NCI-H226 (cell line): ENCODE results near the gene PRKD1.
"Not testable (repeated sequence)": the region's sequence is repeated elsewhere in the genome, so short reads cannot be mapped to it uniquely, and the experiment has no call there.

Source experiments
- DNase-seq: peaks from one replicate; pipeline ENCODE4 v3.0.0-alpha.2; 2015

PRKD1 gene

DNA sequence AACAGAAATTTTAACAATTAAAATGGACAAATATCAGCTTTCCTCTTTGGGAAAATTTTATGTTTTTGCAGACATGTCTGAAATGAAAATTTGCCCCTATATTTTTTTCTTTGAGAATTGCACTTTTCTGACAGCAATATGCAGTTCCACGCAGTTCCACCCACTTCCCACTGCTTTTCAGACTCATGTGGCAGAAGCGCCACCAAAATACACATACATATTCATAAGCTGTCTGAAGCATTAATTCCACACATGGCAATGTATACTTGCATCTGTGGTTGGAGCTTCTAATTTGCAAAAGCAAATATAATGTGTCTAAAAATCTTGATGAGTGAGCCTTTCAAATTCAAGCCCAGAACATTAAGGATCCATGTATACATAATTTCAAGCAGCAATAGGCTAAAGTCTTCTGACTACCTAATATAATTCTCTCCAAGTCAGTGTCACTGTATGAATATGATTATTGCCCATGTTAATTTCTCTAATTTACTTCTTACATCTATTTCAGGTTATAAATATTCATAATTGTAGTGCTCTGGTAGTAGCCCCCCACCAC, 129.5 kb downstream of the PRKD1 start:
- no peak for DNase-seq

DNA sequence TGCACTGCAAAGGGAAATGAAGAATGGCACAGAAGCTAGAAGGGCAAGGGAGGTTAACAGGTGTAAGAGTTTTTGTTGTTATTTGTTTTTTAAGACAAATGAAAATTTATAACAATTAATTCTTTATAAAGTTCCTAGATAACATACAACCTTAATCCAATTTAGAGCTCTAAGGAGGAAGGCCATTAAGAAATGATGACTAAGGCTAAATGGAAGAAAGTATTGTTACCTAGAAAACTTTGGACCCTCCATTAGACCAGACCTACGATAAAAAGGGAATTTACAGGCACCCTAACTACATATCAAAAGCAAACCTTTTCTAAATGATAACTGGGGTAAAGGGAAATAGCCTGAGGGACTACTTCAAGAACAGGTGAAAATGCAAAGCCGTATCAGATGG, 130.8 kb downstream of the PRKD1 start:
- DNase-seq = no peak

DNA sequence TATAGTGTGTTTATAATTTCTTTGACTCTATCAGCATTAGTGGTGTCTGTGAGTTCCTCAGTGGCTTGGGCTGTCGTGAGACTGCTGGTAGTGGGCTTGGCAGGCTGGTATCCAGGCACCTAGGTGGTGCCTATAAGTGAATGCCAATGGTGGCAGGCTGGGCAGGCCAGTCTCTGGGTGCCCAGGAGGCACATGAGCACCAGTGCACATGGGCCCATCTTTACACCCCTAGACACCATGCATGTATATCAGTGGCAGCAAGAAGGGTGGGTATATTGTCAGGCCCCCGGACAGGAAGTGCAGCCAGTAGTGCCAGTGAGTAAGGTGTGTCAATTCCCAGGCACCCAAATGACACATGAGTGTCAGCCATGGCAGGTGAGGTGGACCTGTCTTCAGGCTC, 138.2 kb downstream of the PRKD1 start:
- no peak for DNase-seq

DNA sequence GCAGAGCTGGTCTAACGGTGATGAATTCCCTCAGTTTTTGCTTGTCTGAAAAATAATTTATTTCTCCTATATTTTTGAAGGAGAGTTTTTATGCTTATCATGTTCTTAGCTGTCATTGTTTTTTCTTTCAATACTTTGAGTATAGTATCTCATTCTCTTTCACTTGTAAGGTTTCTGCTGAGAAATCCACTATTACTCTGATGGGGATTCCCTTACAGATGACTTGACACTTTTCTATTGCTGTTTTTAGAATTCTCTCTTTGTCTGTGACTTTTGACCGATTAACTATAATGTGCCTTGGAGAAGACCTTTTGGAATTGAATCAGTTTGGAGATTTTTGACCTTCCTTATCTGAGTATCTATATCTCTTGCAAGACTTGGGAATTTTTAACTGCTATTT, 139.6 kb downstream of the PRKD1 start:
- no peak for DNase-seq

DNA sequence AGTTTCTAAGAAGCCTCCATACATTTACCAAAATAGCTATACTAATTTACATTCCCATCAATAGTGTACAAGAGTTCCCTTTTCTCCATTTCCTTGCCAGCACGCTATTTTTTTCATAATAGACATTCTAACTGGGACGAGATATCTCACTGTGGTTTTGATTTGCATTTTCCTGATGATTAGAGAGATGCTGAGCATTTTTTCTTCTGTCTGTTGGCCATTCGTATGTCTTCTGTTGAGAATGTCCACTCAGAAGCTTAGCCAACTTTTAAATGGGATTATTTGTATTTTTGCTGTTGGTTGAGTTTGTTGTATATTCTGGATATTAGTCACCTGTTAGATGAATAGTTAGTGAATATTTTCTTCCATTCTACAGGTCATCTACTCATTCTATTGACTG, 144.1 kb downstream of the PRKD1 start:
- DNase-seq = no peak

DNA sequence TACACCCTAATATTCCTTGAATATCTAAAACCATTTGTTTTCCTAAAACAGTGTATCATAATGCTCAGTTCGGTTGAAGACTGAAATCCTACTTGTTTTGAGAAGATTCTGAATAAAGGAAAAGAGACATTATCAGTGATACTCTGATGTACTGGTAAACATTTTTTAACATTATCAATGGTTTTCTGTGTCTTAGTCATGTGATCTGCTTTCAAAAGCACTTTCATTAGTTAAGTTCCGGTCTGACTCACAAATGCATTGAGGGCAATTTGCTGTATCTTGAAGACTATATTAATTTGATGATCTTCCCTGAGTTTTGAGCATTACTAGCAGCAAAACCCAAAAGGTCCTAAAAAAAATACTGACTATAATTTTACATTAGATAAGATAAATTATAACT, 145.6 kb downstream of the PRKD1 start:
- no peak for DNase-seq

DNA sequence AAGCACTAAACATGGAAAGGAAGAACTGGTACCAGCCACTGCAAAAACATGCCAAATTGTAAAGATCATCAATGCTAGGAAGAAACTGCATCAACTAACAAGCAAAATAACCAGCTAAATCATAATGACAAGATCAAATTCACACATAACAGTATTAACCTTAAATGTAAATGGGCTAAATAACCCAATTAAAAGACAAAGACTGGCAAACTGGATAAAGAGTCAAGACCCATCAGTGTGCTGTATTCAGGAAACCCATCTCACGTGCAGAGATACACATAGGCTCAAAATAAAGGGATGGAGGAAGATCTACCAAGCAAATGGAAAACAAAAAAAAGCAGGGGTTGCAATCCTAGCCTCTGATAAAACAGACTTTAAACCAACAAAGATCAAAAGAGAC, 150.5 kb downstream of the PRKD1 start:
- not testable (repeated sequence) for DNase-seq

DNA sequence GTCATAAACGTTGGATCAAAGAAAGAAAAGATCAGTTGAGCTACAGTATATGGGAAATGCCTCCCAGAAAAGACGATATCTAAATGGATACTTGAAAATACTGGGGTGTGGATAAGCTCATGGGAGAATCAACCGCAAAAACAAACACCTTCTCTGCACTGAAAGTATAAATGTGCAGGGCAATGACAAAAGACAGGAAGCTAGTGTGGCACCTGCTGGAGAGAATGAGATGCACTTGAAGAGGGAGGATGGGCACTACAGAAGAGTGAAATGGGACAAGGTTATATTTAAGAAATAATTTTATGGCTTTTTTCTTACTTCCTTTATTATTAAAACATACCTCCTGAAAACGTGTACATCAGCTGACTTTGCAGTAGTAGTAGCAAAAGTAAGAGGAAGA, 153.7 kb downstream of the PRKD1 start:
- no peak for DNase-seq

DNA sequence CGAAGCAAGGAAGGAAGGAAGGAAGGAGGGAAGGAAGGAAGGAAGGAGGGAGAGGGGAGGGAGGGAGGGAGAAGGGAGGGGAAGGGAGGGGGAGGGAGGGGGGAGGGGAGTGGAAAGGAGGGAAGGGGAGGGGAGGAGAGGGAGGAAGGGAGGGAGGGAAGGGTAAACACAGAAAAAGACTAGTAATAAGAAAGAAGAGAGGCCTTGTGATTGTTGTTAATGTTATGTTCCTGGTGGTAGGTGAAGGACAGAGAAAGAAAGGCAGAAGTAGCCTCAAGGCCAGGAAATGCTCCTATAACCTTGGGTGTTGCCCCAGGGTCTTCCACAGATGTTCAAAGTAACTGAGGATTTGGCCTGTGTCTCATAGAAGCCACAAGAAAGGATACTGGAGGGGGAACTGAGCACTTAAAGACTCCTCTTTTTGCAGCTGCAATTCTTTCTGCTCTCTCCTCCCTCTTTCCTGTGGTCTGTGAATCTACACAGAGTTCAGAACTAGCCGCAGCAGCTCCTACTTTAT, 164.2 kb downstream of the PRKD1 start:
- DNase-seq = no peak

DNA sequence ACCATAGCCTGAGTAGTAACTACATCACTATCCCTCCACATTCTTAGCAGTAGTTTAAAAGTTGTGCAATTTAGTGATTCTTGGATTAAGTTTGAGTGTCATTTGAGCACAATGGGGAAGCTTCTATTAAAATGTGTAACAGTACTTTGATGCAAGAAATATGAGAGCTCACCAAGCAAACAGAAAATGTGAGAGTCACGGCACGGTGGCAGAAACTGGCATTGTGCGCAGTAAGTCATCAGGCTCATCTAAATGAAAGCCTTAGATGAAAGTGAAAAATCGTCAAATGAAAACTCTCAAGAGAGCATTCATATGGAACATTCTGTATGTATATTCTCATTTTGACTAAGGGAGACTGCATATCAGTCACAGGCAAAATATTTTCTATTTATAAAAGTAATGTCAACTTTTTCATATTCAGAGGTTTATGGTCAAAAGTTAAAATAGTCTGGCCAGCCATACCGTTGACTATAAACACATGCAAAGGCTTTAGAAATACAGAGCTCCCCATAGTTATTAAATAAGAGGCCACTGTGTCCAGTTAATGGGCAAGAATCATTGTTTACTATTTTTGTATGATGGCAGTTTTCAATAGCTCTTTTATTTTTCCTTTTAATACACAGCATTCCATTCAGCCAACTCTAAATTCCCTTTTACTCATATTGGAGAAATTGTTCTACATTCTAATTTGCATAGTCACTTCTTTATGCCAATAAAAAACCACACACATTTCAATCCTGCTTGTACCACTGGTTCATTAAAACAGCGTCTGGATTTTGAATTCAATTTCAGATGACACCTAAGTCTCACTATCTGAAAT, 167.9 kb downstream of the PRKD1 start:
- DNase-seq = no peak

DNA sequence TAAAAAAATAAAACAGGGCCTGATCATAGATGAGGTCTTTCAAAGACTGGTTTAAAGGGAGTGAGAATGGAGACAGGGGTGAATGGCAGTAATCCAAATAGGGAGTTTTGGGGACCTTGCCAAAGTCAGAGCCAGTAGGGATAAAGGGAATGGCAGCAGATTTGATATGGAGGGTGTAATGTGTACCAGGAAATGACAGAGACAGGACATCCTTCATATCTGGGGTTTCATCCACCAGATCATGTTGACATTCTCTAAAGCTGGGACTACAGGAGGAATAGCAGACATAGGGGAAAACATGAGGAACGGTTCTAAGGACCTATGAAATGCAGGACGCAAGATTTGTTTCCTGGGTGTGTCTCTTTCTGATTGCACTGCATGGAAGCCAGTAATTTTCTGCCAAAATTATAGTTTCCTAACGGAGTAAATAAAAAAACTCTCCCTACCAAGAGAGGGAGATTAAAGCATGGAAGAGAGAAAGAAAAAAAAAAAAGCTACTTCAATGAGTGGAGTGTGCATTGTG, 169.9 kb downstream of the PRKD1 start:
- DNase-seq = no peak

DNA sequence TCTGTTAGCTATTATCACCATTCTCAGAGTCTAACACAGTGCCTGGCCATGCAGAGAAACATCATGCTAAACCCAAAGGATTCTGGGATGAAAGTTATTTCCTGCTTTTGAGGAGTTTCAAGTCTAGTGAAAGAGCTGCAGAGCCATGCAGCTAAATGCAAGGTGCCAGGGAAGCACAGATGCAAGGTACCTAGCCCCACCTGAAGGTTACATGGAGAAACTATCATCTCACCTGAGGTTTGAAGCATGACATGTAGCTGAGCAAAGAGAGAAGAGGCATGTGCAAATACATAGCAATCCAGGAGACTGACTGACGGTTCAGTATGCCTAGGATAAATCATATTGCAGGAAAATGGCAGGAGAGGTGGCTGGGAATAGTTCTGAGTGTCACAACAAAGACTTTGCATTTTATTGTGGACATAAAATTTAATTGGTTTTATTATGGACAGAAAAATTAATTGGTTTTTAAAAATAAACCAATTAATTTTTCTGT, 170.4 kb downstream of the PRKD1 start:
- DNase-seq = no peak

DNA sequence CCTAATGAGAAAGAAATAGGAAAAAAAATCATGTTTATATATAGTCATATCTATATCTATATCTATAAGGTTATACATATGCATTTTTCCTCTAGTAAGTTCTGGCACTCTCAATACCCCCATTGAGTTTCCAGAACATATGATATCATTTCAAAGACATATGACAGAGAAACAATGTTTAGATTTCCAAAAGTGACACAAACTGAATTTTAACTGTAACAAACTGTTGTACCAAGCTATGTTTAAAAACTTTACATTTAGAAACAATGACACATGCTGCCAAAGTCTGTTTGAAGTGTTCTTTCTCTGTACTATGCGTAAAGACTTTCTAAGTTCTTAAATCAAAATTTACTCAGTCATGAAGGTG, 171.6 kb downstream of the PRKD1 start:
- DNase-seq = no peak

DNA sequence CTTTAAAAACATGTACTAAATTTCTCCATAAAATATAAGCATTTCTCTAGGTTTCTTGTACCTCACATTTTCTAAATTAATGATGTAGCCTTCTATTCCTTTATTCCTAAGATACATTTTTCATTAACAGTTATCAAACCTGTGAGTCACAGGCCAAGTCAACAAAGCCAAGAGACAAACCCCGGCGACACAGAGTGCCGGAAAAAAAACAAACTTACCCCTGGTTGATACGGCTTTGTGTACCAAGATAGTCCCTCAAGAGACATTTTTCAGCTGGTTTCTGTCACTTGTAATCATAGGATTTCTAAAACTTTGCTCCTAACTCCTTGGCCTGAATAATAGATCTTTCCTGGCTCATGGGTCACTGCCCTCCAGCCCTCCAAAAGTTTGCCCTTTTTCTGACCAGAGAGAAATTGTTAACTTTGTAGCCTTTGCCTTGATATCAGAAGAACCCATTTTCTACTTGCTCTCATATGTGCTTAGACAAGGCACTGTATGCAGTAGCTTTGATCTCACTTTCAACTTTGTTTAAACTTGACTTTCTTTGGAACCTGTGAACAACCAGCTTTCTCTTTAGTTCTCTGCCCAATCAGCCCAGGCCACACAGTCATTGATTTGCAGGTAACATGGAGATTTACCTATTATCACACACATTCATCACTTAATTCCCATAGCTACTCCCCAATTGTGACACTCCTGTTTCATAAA, 172.2 kb downstream of the PRKD1 start:
- no peak for DNase-seq

DNA sequence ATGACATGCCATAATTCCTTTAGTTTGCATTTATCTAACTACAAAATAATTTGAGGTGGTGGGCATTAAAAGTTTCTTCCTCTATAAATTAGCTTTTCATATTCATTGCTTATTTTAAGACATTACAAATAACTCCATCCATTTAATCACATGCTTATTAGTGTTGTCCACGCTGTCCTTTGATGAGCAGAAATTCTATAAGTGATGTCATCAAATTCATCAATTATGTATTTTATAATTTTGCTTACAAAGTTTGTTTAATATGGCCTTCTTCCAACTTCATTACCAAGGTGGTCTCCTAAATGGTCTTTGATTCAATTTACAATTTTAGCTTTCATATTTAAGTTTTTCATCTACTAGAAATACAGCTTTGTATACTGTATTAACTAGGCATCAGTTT, 173.5 kb downstream of the PRKD1 start:
- DNase-seq = no peak

DNA sequence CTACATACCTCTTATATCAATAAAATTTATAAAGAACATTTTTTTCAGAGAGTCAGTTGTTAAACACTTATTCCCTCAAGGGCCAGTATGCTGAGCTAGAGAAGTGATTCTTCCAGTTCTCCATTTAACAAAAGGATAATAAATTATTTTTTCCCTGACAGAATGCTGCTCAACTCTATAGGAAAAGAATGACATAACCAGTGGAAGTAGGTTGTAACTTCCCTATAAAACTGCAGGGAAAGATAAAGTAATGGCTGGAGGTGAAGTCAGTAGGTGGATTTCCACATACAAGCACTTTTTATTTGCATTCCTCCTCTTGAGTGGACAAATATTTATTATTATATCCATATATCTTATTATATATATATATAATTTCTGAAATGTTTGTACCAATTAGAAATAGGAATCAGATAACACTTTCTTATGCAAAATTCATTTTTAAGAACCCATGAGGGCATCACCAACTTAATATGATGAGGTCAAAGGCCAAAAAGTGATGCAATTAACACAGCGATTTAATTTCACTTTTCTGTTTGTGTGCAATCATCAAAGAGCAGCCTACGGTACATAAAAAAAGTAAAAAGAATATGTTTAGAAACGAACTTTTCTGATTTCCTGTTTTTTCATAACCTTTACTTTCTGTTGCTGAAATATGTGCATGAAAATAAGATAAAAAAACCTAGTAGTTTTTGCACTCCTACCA, 175.3 kb downstream of the PRKD1 start:
- no peak for DNase-seq

DNA sequence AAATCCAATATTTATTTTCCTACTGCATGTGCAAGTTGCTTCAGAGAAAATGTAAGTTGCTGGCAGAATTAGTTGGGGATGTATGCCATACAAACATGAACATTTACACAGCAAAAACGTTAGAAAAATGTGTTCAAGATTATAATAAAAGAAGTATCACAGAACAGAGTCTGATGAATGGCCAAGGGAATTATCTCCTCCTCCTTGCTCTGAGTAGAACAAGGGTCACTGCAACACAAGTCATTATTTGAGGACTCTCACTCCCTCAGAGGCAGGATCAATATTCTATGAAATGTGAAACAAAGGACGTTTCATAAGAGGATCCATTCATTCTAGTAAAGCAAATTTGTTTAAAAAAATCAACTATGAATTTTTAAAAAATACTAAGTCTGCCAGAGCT, 177.8 kb downstream of the PRKD1 start:
- no peak for DNase-seq

DNA sequence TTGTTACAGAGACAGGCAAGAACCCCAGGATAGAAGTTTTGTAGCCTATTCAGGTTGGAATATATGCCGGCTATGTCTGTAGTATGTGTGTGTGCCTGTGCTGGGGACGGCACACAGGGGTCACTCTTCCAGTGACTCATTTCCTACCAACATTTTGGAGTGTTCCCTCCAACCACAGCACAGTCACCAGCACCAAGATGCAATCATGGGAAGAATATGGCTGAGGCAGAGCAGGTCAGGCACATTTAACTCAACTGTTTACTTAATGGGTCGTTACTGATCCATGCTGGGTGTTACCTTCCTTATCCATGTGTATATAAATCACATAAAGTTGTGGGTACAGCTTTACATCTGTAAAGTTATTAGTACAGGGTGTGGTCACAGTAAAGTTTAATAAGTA, 178.3 kb downstream of the PRKD1 start:
- DNase-seq = no peak

DNA sequence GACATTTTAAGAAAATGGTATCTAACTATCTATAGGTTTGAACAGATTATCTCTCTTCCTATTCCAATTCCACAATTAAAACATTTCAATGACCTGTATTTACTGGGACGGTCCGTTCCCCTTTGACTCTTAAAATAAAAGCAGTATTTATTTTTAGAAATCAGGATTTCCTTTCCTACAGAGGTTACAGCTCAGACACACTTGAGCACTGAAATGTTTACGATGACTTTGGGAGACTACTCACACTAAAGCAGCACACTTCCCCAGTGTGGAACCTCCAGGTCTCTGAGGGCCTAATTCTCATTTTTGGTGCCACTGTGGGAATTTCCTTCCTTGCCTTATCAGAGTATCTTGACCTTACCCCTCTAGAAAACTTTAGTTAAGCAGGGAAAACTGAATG, 181.8 kb downstream of the PRKD1 start:
- DNase-seq = no peak

DNA sequence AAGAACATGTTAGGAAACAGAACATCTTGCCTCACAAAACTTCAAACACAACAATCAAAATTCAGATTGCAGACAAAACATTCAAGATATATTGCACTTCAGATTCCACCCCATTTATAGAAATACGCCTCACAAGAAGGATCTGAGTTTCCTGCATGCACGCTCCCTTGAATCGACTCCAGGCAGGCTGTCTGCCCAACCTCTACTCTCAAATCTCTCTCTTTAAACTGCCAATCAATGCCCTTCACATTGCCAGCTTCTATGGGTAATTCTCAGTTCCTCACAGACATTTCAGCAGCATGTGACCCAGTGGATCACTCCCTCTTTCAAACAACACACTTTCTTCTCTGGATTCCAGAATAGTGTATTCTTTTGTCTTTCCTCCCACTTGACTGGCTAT, 184.1 kb downstream of the PRKD1 start:
- no peak for DNase-seq

DNA sequence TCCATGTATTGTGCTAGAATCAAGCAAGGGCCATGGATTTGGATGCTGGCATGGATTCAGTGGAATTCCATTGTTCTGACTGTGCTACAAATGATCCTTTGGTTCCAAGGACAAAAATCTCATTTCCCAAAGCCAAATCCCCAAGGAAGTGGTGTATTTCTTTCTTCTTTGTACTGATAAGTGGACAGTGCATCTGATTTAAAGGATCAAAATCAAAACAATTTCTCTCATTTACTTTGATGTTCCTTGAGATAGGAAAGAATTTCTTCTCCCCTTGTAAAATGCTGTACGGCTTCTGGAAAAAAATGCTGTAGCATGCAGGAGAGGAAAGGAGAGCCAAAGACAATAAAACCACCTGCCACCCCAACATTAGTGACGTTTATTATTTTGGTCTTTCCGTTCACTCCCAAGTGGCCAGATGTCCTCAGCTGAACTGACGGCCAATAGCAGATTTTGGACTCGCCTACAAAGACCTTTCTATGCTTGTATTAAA, 185.7 kb downstream of the PRKD1 start:
- DNase-seq = no peak

DNA sequence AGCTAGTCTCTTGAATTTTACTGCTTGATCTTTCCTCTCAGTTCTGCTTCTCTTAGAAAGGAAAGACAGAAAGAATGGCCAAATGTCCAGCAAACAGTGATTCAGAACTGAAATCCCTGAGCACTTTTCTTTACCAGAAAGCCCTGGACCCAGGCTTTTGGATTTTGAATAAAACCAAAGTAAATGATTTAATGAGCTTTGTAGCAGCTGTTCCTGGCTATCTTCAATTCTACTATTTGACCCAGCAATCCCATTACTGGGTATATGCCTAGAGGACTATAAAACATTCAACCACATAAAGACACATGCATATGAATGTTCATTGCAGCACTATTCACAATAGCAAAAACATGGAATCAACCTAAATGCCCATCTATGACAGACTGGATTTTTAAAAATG, 187.2 kb downstream of the PRKD1 start:
- DNase-seq = no peak

DNA sequence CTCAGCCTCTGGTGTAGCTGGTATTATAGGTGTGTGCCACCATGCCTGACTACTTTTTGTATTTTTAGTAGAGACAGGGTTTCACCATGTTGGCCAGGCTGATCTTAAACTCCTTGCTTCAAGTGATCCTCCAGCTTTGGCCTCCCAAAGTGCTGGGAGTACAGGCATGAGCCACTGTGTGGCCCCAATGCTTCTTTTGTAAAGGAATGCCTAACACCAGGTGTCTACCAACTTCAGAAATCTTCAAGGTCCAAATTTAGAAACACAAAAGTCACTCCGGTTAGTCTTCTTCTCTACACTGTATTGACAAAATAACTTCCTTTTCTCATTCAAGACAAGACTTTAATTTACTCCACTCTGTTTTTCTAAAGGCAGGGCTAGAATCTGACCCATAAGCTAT, 188.7 kb downstream of the PRKD1 start:
- no peak for DNase-seq
